GM12865 (cell line): ENCODE results near the gene RHOXF1.
A peak's percentile ranks its signal among the peaks of the same experiment; 100 is the strongest.
"Not testable (repeated sequence)": the region's sequence is repeated elsewhere in the genome, so short reads cannot be mapped to it uniquely, and the experiment has no call there.

Experiments used
- DNase-seq: peaks from one replicate; pipeline ENCODE4 v3.0.0; 2010; ENCODE audit warnings: low read depth
- H3K4me3 ChIP-seq: 2 replicates; pipeline ENCODE4 v1.5.1; 2011; ENCODE audit warnings: mild to moderate bottlenecking, low read depth, low read length, control low read depth
- CTCF ChIP-seq: IDR thresholded peaks from 2 replicates; pipeline ENCODE4 v1.5.1; 2011; ENCODE audit warnings: low read length, control low read depth, low read depth, inconsistent platforms; ENCODE audit not compliant: insufficient read depth; ENCODE audit errors: missing control alignments

Gene RHOXF1

GRCh38 chrX:120140293-120140981, 24.7 kb upstream of the RHOXF1 start:
- TF ChIP-seq CTCF = no peak
- peak; percentile 13 for DNase-seq
- H3K4me3 ChIP-seq = no peak overlapping the region

- TF ChIP-seq CTCF = no peak
- no peak for DNase-seq
- H3K4me3 ChIP-seq = no peak overlapping the region
Measured at GRCh38 chrX:120137439-120137838, 21.7 kb upstream of the RHOXF1 start.

- no peak for DNase-seq
- TF ChIP-seq CTCF = no peak
- H3K4me3 ChIP-seq = no peak overlapping the region
Measured at GRCh38 chrX:120136840-120137239, 21.1 kb upstream of the RHOXF1 start.

GRCh38 chrX:120136128-120136527, 20.4 kb upstream of the RHOXF1 start:
- H3K4me3 ChIP-seq = no peak overlapping the region
- DNase-seq = peak; percentile 26
- TF ChIP-seq CTCF = no peak

GRCh38 chrX:120128306-120128846, 12.7 kb upstream of the RHOXF1 start:
- not testable (repeated sequence) for DNase-seq, H3K4me3 ChIP-seq

- no peak for DNase-seq
- H3K4me3 ChIP-seq = no peak overlapping the region
- TF ChIP-seq CTCF = no peak
Measured at GRCh38 chrX:120125444-120125843, 9.7 kb upstream of the RHOXF1 start.

- DNase-seq = no peak
- TF ChIP-seq CTCF = no peak
- no peak overlapping the region for H3K4me3 ChIP-seq
Measured at GRCh38 chrX:120120223-120120622, 4.5 kb upstream of the RHOXF1 start.
